Hematopoietic multipotent progenitor cell treated with erythropoietin and hydrocortisone succinate and interleukin-3 and kit ligand, for 6 days (in vitro differentiated cells): ENCODE measurements around the gene BEAN1.
"Not testable (repeated sequence)": the region's sequence is repeated elsewhere in the genome, so short reads cannot be mapped to it uniquely, and the experiment has no call there.

Experiments
- DNase-seq: peaks from one replicate; pipeline ENCODE4 v3.0.0-alpha.2; 2015

Gene BEAN1

DNA sequence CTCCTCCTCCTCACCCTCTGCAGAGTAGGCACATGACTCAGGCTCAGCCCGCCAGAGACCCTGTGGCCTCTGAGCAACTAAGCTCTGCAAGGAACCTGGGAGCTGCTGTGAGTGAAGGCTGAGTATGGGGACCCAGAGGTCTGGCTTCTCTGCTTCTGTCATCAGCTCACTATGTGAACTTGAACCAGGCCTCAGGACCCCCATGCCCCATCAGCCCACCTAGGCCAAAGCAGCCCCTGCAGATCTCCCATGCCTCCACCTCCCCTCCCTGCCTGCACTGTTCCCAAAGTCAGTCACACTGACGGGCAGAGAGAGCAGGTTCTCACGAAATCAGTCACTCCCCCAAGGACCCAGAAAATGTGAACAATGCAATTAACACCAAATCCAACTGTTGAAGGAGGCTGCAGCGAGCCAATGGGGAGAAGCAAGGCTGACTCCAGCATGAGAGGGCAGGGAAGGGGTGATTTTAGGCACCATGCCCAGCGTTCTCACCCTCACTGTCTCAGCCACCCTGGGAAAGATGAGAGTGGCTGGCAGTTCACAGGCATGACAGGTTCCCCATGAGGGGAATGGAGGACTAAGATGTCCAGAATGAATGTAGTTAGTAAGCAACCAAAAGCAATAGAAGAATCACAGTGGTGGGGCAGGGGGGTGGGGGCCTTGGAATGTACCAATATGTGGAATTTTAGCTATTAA is 60.6 kb downstream of the BEAN1 start:
- DNase-seq, result no peak

DNA sequence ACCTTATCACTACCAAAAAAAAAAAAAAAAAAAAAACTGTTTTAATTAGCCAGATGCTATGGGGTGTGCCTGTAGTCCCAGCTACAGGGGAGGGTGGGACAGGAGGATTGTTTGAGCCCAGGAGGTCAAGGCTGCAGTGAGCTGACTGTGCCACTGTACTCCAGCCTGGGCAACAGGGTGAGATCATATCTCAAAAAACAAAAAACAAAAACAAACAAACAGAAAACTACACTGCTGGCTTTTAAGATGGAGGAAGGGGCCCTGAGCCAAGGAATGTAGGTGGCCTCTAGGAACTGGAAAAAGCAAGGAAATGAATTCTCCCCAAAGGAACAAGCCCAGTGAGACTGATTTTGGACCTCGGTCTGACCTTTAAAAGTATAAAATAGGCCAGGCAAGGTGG is 61.4 kb downstream of the BEAN1 start:
- no peak for DNase-seq

DNA sequence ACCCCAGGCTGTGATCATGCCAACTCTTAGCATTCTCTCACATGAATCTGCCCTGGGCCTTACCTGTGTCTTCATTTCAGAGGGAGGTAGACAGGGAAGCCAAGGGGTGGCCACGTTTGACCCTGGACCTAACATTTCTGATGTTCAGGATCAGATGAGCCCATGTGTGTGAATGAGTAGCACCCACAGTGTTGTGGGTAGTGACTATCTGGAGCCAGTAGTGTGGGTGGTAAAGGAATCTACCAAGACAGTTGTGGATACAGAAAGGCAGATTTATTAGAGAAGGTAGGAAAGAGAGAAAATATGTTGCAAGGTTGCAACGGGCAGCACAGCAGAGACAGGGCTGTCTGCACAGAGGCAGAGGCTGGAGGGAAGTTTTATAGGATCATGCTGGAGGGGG is 62.3 kb downstream of the BEAN1 start:
- DNase-seq, result no peak

DNA sequence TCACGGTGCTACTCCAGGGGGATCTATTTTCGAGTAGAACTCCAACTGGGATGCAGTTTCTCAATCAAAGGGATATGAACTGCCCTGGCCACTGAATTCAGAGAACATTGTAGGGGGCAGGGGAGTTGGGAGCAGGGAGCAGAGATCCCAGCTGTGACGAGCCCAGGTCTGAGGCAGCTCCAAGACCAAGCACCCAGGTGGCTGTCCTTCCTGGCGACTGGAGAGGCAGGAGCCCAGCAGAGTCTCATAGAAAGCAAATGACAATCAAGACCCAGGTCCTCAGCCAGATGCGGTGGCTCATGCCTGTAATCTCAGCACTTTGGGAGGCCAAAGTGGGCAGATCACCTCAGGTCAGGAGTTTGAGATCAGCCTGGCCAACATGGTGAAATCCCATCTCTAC is 62.7 kb downstream of the BEAN1 start:
- DNase-seq, result no peak

DNA sequence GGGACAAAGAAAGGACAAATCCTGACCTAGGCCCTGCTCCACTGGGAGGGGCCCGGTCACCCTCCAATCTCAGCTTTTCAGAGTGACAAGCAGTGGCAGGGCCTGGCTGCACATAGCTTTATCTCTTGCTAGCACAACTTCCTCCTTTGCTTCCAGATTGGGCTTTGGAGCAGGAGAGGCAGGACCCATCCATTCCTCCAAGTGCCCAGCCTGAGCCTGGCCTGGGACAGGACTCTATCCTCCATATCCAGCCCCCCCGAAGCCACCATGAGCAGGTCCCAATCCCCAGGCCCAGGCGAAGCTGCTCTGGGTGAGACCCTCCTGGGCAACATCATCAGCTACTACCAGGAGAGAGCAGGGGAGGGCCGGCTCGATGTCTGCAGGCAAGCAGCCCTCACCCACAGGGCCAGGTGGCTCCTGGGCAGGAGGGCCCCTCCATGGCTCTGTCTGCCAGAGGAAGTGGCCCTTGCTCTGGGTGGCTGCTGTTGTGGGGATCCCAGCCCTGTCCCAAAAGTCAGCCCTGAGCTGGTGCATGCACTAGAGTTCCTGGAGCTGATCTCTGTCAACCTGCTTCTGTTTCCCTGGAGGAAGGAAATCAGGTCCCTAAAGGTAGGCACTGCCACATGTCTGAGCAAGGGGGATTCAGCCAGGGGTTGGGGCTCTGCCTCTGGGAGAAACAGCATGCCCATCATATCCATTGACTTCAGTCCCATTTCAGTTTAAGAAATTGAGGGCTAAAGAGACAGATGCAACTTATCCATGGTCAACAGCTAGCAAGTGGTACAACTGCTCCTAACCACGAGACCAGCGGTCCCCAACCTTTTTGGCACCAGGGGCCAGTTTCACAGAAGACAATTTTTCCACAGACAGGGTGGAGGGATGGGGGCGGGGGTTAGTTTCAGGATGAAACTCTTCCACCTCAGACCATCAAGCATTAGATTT is 64.0 kb downstream of the BEAN1 start:
- peak; percentile 62 for DNase-seq

DNA sequence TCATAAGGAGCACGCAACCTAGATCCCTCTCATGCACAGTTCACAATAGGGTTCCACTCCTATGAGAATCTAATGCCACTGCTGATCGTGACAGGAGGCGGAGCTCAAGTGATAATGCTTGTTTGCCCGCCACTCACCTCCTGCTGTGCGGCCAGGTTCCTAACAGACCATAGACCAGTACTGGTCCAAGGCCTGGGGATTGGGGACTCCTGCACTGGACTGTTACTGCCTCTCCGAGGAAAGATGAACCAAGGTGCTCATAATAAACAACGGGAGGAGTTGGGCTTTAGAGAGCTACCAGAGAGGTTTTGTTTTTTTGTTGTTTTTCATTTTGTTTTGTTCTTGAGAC is 64.6 kb downstream of the BEAN1 start:
- no peak for DNase-seq

DNA sequence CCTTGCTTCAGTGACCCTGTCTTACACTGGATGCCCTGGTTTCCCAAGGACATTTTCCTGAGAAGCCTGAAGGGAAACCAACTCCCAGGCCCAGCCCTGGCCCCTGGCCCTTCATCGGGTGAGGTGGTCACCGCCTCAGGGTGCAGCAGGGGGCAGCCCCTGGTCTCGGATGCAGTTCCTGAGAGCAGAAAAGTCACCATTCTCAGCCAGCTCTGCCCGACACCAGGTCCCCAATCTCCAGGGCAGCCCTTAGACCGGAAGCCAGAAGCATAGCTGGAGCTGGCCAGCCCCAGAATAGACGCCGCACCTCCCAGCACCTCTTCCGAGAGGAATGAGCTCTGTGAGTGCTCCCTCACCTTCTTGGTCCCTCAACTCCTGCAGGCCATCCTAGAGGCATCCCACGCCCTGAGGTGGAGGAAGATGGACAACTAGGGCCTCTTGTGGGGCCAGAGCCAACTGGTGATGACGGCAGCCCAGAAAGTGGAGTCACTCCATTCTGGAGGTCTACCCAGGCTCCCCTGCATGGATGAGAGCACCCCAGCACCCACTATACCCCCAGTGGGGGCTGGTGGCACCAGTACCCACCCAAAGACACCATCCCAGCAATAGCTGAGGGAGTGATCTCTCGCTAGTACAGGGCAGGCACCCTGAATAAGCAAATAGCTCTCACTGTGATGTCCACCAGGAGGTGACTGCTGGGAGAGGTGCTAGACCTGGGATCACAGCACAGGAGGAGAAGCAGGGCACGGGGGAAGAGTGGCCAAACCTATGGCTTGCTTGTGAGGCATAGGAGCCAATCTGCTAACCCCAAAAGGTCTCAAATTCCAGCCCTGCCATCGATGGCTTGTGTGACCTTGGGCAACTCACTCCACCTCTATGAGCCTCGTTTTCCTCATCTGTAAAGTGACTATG is 66.7 kb downstream of the BEAN1 start:
- no peak for DNase-seq

DNA sequence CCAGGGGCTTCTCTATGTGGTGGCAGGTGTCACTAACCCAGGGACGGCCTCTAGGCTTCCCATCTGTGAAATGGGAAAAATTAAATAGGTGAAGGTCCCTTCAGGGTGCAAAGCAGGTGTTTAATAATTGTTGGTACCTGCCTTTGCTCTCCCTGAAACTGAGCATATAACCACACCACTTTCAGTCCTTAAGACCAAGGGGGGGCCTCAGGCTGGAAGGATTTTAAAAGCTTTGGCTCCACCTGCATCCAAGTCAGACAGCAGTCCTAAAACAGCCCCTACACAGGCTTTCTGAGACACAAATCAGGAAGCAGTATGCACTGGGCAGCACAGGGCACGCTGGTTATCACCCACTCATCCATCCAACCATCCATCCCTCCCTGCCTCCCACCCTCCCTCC is 67.8 kb downstream of the BEAN1 start:
- DNase-seq, result no peak

DNA sequence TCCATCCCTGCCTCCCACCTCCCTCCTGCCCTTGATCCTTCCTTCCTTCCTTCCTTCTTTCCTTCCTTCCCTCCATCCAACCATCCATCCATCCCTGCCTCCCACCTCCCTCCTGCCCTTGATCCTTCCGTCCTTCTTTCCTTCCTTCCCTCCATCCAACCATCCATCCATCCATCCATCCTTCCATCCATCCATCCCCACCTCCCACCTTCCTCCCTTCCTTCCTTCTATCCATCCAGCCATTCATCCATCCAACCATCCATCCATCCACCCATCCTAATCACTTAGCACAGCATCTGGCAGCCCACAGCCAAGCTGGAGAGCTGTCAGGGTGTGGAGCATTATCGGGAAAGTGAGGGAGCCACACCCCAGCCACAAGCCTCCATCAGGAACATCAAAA is 68.3 kb downstream of the BEAN1 start:
- no peak for DNase-seq

DNA sequence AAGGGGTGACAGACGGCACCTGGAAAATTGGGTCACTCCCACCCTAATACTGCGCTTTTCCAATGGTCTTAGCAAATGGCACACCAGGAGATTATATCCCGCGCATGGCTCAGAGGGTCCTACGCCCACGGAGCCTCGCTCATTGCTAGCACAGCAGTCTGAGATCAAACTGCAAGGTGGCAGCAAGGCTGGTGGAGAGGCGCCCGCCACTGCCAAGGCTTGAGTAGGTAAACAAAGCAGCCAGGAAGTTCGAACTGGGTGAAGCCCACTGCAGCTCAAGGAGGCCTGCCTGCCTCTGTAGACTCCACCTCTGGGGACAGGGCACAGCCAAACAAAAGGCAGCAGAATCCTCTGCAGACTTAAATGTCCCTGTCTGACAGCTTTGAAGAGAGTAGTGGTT is 69.1 kb downstream of the BEAN1 start:
- not testable (repeated sequence) for DNase-seq

DNA sequence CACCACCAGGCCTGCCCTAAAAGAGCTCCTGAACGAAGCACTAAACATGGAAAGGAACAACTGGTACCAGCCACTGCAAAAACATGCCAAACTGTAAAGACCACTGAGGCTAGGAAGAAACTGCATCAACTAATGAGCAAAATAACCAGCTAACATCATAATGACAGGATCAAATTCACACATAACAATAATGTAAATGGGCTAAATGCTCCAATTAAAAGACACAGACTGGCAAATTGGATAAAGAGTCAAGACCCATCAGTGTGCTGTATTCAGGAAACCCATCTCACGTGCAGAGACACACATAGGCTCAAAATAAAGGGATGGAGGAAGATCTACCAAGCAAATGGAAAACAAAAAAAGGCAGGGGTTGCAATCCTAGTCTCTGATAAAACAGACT is 70.8 kb downstream of the BEAN1 start:
- DNase-seq, result not testable (repeated sequence)

DNA sequence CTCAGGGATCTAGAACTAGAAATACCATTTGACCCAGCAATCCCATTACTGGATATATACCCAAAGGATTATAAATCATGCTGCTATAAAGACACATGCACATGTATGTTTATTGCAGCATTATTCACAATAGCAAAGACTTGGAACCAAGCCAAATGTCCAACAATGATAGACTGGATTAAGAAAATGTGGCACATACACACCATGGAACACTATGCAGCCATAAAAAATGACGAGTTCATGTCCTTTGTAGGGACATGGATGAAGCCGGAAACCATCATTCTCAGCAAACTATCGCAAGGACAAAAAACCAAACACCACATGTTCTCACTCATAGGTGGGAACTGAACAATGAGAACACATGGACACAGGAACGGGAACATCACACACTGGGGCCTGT is 74.5 kb downstream of the BEAN1 start:
- not testable (repeated sequence) for DNase-seq

DNA sequence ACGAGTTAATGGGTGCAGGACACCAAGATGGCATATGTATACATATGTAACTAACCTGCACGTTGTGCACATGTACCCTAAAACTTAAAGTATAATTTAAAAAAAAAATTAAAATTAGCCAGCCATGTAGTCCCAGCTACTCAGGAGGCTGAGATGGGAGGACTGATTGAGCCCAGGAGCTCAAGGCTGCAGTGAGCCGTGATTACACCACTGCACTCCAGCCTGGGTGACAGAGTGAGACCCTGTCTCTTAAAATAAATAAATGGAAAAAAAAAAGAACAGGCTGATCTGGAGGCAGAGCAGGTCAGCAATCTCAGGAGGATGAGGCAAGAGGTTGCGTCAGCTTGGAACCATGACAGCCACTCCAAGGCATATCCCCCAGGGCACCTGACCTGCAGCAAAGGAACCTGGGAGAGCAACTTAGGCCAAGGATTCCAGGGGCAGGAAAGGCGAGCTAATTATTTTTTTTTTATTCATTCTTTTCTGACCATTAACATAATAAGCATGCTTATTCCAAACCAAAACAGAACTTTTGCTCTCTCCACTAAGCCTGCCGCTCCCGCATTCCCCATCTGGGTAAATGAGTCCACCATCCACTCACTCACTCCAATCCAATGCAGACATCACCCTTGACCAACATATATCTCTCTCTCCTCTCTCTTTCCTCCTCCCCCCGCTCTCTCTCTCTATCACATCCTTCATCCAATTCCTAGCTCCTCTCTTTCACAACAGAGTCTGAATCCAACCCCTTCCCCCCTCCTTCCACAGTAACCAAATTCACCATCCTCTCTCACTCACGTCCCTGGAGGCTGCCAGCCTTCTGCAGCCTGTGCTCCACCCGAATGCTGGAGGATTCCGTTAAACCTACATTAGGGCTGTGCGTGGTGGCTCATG is 75.2 kb downstream of the BEAN1 start:
- DNase-seq, result no peak

DNA sequence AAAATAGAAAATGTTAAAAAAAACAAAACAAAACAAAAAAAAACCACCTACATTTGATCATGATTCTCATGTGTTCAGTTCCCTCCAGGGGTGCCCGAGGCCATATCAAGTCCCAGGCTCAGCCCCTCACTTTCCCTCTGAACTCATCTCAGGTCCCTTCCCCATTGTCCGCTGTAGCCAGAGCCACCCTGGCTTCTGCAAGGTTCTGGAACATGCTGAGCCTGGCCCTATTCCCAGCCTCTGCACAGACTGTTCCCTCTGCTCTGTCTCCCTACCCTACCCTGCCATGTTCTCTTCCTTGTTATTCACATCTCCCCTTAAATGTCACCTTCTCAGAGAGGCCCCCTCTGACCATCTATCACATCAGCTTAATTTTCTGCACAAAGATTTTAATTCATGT is 75.9 kb downstream of the BEAN1 start:
- DNase-seq, result no peak

DNA sequence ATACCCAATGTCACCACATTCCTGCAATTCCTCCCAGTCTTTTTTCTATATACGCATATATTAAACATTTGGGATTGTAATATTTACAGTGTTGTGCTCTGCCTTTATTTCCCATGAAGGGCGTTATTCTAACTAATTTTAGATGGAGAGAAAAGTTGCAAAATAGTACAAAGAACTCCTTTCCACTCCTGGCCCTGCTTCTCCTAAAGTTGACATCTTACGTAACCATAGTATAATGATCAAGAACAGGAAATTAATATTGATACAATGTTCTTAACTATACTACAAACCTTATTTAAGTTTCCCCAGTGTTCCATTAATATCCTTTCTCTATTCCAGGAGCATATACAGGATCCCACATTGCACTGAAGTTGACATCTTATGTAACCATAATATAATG is 76.5 kb downstream of the BEAN1 start:
- no peak for DNase-seq

DNA sequence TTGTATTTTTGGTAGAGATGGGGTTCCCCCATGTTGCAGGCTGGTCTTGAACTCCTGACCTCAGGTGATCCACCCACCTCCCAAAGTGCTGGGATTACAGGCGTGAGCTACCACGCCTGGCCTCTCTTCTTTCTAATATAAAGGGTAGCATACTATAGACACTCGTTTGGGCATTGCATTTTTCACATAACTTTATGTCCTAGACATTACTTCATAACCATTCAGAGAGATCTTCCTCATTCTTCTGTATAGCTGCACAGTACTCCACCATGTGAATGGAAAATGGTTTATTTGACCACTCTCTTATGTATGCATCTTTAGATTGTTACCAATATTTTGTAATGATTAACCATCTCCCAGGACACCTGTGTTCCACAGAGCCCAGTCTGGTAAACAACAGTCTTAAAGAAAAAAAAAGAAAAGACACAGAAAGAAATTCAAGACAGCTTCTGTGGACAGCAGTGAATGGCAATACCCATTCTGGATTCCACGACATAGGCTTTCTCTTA is 80.7 kb downstream of the BEAN1 start:
- no peak for DNase-seq

DNA sequence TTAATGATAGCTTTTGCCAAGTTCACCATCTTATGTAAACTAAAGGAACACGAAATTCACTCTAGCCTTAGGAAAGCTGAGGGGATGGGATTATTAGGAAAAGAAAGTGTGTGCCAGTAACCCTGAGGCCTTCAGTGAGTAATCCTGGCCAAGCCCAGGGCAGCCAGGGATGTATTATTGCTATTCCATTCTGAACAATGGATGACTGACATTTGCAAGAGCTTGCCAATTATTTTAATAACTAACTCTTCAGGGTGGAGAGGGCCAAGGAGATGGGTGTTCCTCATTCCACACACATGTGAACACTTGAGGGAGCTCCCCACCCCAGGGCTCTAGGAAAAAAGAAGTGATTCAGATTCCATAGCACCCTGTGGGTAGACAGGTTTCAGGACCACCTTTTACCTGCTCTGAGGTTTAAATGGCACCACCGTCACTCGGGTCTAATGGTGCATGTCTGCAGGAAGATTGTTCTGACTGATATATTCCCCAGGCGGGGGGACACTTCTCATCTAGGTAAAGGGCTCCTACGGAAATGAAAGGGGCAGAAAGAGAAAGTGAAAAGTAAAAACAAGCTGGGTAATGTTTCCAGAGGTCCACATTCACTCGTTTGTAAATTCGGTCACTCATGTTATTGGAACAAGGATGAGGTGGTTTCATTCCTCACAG is 81.3 kb downstream of the BEAN1 start:
- DNase-seq, result no peak

DNA sequence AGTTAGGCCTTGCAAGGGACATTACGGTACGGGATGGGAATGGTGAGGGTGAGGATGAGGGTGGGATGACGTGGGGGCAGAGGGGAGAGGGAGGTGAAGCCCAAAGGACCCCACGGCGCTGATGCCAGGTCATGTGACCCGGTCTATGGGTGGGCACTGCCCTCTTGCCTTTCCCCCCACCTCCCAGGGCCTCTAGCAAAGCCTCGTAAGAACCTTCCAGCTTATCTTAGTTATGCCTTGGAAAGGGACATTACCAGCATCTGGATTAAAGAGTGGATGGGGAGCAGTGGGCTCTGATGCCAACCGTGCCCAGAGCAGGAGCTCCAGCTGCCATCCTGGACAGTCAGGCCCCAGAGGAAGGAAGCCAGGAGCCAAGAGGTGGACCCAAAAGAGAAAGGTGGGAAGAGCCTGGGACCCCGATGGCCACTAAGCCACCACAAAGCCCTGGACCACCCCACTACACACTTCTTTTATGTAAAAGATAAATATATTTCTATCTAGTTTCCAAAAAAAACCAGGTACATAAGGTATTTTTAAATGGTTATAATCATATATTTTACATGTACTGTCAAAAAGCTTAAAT is 81.9 kb downstream of the BEAN1 start:
- DNase-seq, result no peak

DNA sequence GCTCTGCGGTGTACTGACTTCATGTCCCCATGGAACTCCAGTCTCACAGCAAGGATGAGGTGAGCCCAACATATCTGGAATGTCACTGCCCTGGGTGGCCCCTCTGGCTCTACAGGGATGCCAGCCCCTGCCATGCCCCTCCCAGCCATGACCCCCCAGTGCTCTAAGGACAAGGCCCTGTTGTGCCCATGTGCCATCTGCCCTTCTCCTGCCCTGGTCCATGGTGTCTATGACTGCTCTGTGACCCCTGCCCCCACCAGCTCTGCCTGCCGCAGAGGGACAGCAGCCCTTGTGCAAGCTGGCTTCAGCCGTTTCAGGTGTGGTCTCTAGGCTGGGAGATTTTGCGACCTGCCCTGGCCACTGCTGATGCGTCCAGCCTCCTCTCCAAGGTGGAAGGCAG is 82.5 kb downstream of the BEAN1 start:
- DNase-seq, result no peak

DNA sequence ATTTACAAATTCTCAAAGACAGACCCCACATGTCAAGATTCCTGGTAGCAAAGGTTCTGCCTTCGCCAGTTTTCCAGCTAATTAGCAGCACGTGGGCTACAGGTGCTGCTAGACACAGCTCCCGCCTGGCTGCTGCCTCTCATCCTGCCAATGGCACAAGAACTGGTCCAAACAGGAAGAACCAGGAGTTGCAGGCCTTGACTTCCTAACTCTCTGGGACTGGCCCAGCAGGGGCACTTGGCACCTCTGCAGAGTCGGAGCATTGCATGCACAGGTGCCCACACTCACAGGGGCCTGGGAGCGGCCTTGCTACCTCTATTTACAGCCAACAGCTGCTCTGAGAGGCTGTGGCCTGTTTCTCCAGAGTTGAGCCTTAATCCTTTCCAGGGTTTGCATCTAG is 83.2 kb downstream of the BEAN1 start:
- no peak for DNase-seq
